ENCODE results near the gene FAM124A.

- TF ChIP-seq CTCF (IDR thresholded peaks at IDR 0.05 in 2 of 3, conservative IDR thresholded peaks at IDR 0.05 in 1 of 3; ENCODE audit: borderline replicate concordance in 1 of 3, insufficient read depth in 1 of 3, low read depth in 2 of 3, low read length in 2 of 3) (no peak), POLR2A (IDR thresholded peaks at IDR 0.05; ENCODE audit: borderline replicate concordance, extremely low read depth, insufficient read depth, insufficient read length) (no peak), FOSL1 (IDR thresholded peaks at IDR 0.05; ENCODE audit: low read depth) (no peak), EZH2phosphoT487 (IDR thresholded peaks at IDR 0.05; ENCODE audit: borderline replicate concordance) (no peak), SP1 (IDR thresholded peaks at IDR 0.05; ENCODE audit: low read depth) (no peak), EGR1 (IDR thresholded peaks at IDR 0.05; ENCODE audit: low read depth) (no peak), REST (IDR thresholded peaks at IDR 0.05; ENCODE audit: low read depth) (no peak), POLR2AphosphoS5 (IDR thresholded peaks at IDR 0.05; ENCODE audit: low read depth, low read length) (no peak), ZNF274 (IDR thresholded peaks at IDR 0.05; ENCODE audit: low read depth, low read length) (no peak), ZFX (IDR thresholded peaks at IDR 0.05) (no peak), TCF7L2 (IDR thresholded peaks at IDR 0.05; ENCODE audit: borderline replicate concordance, extremely low read depth, insufficient read depth, insufficient read length) (no peak), RAD21 (IDR thresholded peaks at IDR 0.05; ENCODE audit: low read depth) (no peak), SIN3A (IDR thresholded peaks at IDR 0.05; ENCODE audit: low read depth) (no peak)
Measured at GRCh38 chr13:51202477-51203046, 19.6 kb upstream of the FAM124A start.
